Raji (cell line): ENCODE measurements around the gene RASGRF1.

Experiments
- POLR2A ChIP-seq: IDR thresholded peaks from 2 replicates; pipeline ENCODE4 v1.6.1; 2011; ENCODE audit warnings: low read depth, low read length, control low read depth; ENCODE audit not compliant: insufficient read depth

RASGRF1 gene

GRCh38 chr15:78933823-78934654, 156.5 kb downstream of the RASGRF1 start:
- no peak for TF ChIP-seq POLR2A

- TF ChIP-seq POLR2A: no peak
Measured at GRCh38 chr15:78933187-78933822, 157.3 kb downstream of the RASGRF1 start.

- TF ChIP-seq POLR2A: no peak
Measured at GRCh38 chr15:78932258-78932808, 158.2 kb downstream of the RASGRF1 start.

GRCh38 chr15:78931439-78932257, 158.9 kb downstream of the RASGRF1 start:
- TF ChIP-seq POLR2A: no peak

- TF ChIP-seq POLR2A: no peak
Measured at GRCh38 chr15:78930577-78931388, 159.8 kb downstream of the RASGRF1 start.

GRCh38 chr15:78929536-78930264, 160.9 kb downstream of the RASGRF1 start:
- TF ChIP-seq POLR2A: no peak

- TF ChIP-seq POLR2A: no peak
Measured at GRCh38 chr15:78928616-78929093, 161.9 kb downstream of the RASGRF1 start.

- no peak for TF ChIP-seq POLR2A
Measured at GRCh38 chr15:78927077-78927790, 163.3 kb downstream of the RASGRF1 start.

GRCh38 chr15:78925956-78926743, 164.4 kb downstream of the RASGRF1 start:
- TF ChIP-seq POLR2A: no peak

GRCh38 chr15:78925076-78925624, 165.4 kb downstream of the RASGRF1 start:
- no peak for TF ChIP-seq POLR2A

- TF ChIP-seq POLR2A: no peak
Measured at GRCh38 chr15:78923480-78924360, 166.9 kb downstream of the RASGRF1 start.

- no peak for TF ChIP-seq POLR2A
Measured at GRCh38 chr15:78923015-78923414, 167.6 kb downstream of the RASGRF1 start.
